IPS DF 19.7 (cell line): ENCODE measurements around the gene MTCL1.
A peak's percentile ranks its signal among the peaks of the same experiment; 100 is the strongest.

Experiments
- DNase-seq: peaks from one replicate; pipeline ENCODE4 v3.0.0-alpha.2; 2013; ENCODE audit warnings: low read depth, low spot score

The MTCL1 gene

DNA sequence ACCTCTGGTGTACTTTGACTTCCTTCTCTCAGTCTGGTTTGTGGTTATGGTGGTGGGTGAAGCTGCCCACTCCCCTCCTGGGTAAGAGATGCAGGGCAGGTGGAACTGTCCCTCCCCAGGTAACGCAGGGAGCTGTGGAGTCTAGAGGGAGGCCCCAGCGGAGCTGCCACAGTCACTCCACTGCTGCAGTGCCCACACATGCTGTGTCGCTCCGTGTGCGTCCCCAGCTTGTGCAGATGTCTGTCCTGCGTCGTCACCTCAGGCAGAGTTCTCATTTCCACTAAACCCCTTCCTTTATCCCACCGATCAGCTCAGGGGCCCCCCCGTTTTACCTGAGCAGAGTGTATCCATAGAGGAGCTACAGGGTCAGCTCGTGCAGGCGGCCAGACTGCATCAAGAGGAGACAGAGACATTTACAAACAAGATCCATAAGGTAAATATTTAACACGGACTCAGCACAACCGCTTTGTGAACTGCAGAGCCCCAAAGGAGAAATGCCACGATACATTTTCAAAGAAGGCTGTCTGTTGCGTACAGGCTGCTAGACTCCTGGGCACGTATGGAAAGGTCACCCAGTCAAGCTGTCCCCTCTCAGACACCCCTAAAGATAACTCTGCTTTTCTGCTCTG is 87.4 kb downstream of the MTCL1 start:
- no peak for DNase-seq

DNA sequence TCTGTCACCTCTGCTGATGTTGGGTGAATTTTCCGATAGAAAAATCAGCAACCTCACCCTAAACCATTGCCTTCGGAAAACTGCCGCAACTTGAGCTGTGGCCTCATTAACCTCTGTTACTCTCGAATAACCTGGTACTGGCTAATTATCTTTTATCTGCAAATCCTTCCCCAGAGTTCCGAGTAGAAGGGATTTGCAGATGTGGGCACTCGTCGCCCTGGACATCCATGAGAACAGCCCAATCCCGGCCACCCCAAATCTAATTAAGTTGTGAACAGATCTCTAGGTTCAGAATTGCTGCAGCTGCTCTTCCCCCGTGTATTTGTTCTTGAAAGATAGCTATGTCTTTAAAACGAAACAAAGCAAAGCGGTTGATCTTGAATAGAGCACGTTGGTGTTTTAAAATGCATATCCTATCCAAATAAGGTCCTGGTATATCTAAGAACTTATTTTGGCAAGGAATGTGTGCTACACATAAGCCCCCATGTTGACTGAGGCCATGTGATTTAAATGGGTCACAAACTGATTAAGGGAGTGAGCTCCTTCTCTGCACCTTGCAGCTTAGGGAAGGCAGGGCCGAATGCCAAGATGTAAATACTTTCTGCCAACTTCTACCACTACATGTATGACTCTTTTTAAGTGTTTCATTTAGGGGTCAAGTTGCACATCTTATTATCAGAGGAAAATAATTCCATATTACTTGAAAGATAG is 88.2 kb downstream of the MTCL1 start:
- DNase-seq = no peak

DNA sequence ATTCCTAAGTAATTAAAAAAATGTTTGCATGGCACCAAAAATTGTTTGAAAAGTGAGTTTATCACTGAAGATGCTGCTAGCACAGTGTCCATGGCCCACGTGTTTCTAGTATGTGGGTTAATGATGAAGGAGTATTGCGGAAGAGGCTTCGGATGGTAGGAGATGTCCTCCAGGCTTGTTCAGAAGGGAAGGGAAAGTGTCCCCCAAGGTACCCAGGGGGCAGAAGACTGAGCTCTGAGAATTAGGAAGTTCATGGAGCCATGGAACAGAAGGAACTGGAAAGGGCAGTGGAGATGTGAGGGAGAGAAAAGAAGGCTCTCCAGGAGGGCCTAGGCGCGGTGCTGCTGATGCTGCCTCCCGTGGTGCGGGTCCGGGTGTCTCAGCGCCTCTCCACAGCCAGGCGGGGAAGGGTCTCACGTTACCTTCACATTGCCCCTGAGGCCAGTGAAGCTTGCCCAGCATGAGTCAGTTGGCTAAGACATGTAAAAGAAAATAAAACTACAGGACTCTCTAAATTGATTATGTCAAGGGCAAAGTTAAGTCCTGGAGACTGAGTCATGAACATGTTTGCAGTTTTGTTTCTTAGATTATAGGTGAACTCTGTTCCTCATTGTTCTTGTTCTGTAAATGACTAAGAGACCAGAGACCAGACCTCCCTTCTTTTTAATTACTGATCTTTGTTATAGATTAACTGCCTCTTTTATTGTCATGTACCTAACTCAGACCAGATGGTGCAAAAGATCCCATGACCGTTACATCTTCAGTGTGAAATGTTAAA is 89.0 kb downstream of the MTCL1 start:
- DNase-seq = no peak

DNA sequence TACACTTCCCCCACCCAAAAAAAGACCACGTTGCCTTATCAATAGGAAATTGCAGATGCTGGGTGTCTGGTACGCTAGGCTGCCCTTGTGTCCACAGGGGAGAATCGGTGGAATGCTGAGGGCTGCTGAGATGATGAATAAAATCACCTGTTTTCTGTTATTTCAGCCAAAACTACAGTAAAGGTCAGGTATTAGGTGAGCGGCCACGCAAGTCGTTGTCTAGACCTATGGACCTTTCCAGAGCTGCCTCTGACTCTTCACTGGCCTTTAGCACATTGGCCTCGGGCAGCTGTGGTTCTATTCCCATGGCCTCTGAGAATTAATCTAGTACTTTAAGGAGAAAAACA is 89.6 kb downstream of the MTCL1 start:
- DNase-seq = no peak

DNA sequence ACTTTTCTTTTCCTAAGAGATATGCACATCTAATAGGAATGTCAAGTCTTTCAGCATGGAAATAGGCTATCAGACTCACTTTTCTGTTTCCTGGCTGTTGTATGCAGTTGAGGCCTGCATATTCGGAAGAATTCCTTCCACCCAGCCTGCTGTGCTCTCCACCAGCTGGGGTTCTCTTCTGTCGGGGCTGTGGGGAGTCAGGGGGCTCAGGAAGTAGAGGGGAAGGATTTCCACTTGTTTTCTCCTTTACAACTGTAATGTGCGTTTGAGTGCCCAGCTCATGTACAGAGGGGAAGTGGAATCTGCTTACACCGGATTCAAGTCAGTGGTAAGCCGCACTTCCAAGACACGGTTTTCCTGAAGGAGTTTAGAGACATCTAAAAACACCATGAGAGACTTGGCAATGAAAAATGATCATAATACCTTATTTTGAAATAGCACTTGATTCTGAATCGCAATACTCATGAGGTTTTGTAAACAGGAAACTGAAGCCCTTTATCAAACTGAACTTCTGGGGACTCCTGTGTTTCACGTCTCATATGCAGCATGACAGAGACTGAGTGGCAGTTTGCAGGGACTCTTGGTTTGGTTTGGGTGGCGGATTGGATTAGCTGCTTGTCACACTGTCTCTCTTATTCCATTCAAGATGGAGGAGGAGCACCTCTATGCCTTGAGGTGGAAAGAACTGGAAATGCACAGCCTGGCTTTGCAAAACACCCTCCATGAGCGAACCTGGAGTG is 90.4 kb downstream of the MTCL1 start:
- DNase-seq = peak; percentile 52

DNA sequence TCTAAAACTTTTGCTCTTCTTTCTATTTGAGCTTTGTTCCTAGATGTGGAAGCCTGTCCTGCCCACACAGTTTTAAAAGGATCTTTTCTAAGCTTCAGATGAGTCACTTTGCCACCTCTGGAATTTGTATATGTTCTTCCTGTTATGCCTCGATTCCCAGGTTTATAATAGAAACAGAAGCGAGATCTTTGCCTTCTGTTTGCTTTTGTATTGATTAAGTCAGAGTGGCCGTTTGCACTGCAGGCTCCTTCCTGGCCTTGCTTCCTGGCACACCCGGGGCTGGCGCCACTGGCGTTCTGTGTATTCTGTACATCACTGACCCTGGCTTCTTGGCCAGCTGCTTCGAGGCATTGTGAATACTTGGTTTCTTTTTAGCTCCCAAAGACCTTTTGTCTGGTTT is 91.8 kb downstream of the MTCL1 start:
- DNase-seq = no peak

DNA sequence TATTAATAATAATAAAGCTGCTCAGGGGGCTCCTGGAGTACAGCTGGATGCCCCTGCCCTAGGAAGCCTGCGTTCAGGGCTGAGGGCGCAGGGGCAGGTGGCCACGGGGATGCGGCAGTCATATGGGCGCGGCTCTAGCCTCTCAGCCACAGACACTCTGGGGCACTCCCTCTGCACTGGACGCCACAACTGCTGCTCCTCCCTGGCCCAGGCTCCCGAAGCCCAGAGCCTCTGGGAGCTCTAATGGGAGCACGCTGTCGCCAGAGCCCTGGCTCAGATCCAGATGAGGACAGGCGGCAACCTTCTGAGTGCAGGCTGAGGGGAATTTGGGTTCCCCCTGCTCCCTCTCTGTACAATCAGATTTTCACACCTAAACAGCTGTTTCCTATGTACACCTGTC is 93.6 kb downstream of the MTCL1 start:
- no peak for DNase-seq

DNA sequence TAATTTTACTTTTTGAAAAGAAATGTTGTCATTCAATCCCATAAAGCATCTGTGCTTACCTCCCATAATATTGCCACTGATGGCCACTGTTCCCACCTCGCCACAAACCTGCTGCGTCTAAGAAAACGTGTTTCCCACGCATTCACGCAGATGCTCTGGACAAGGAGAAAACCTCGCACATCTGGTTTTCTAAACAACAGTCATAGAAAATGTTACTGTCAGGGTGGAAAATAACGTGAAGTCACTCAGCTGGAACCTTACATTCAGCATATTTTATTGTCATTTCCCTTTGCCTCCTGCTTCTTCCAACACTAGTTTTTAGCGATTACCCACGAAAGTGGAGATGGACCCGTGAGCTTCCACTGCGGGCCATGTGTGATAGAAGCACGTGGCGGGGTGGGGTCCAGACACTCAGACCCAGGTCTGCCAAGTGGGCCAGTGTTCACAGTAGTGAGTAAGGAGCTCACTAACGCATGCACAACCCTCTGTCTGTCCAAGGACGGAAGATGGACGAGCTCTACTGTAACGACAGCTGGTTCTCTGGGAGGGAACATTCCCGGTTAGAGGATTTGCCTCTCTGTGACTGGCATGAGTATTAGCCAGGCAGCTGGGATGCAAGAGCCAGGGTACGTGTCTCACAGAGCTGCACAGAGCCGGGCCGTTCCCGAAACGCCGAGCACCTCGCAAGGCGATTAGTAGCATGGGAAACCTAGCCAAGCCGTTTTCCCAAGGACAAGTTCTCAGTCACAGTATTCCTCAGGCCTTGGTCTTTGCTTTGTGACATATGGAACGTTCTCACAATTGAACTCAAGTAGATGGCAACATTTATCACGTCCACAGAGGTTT is 94.5 kb downstream of the MTCL1 start:
- no peak for DNase-seq

DNA sequence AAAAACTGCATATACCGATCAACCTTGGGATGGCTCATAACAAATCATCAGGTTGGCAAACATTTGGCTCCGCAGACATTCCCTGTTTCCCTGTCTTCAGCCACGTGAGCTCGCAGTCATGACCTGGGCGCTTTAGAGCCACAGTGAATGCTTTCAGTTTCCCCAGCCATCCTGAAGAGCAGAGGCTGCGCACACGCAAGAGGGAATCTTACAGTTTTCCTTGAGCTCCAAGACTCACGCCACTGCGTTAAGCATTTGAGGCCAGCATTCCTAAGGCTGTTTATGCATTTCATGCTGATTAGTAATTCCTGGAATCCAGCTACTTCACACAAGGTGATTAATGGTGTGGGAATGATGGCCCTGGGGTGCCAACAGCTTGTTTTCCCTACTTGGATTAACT is 95.1 kb downstream of the MTCL1 start:
- peak; percentile 56 for DNase-seq

DNA sequence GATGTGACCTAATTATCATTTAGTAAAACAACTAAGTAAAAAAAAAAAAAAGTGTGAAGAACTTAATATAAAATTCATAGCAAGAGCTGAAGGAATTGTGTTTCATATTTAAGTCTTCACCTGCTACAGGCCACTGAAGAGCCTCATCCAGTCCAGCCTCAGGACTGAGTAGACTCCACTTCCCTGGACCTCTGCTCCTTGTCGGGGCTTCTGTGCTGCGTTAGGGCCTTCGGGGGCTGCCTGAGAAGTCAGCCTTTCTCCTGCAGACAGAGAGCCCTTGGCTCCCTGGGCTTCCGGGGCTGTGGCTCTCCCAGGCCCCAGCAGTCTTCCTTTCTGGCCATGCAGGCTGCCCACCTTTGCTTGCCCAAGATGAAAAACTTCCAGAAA is 95.5 kb downstream of the MTCL1 start:
- no peak for DNase-seq

DNA sequence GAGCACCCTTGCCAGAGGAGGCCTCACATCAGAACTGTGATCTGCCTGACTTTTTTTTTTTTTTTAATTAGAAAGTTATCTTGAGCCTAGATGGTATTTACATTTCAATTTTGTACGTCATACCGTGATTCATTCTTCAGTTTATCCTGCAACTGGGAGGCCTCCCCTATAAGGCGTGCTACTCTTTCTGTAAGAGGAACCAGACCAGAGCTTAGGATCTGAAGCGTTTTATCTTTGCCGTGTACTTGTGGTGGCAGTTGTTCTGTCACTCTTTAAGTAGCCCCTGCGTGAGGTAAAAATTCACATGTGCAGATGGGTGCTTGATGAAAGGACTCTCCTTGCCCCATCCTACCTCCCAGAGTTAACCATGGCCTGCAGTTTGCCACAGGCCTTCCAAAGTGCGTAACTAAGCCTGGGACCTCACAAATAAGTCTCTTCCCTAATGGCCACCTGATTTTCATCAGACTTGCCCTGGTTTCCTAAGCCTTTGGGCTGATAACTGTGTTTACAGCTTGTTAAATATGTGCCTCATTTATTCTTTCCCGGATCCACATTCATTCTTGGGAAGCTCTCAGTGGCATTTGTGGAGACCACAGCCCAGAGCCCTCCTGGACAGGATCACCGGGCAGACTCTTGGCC is 96.0 kb downstream of the MTCL1 start:
- DNase-seq = no peak

DNA sequence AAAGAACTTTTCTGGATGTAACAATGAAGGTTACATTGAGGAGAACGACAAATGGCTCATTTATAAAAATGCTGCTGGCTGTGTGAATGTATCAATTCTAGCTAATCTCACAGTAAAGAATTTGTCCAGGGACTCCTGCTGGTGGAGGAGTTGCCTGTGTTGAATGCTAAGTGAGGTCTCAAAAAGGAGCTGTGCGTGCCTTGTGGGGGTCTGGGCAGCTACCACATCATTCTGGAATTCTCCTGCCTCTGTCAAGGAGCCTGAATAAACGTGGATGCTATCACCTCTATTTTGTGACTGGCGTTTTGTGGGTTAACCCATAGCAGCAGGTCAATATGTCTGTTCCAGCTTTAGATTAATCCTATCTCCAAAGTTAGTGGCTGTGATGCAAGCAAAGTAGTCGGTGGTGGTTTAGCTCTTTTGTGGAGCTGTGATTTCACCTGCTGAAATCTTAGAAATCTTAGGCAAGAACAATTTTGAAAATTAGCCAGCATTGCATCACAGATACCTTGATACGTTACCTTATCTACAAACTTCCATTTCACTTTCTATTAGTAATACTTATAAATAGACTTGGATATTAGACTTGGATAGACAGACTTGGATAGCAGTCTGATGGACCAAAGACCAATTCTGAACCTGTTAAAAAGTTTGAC is 96.8 kb downstream of the MTCL1 start:
- DNase-seq = no peak

DNA sequence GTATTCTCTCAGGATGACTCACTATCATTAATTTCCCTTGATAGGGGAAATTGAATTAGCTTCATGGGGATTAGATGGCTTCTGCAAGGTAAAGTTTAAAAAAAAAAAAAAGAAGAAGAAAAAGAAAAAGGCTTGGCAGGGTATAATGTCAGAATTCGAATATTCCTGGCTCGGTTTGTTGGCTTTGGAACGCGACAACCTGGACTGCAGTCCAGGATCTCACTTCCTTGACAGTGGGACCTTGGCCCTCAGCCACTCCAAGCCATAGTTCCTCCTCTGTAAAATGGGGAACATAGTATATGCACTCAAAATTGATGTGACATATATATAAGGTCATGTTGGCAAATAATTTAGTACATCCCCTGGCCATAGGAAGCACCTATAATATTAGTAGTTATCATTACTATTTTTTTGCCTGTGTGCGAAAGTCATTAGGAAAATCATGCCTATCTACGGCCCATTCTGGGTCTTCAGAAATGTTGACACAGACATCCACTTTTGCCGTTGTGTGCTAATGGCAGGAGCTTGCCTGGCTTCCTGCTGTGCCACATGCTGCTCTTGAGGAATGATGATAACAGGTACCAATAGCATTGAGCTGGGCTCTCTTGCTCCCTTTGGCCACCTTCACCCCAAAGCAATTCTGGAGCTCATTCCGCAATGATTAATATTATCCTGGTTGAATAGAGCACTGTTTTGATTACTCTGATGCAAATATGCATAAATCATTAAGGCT is 97.9 kb downstream of the MTCL1 start:
- DNase-seq = no peak

DNA sequence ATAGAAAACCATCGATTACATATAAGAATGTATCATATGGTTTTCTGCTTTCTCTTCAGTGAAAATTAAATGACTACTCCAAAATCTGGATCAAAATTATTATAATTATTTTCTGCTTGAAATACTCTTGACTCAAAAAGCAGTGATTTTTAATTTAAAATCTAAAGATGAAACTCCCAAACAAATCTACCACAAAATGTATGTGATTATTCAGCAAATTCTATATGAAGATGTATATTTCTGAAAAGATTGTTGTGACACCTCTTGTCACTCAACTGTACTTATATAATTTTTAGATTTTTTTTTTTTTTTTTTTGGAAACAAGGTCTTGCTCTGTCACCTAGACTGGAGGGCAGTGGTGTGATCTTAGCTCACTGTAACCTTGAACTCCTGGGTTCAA is 98.6 kb downstream of the MTCL1 start:
- no peak for DNase-seq

DNA sequence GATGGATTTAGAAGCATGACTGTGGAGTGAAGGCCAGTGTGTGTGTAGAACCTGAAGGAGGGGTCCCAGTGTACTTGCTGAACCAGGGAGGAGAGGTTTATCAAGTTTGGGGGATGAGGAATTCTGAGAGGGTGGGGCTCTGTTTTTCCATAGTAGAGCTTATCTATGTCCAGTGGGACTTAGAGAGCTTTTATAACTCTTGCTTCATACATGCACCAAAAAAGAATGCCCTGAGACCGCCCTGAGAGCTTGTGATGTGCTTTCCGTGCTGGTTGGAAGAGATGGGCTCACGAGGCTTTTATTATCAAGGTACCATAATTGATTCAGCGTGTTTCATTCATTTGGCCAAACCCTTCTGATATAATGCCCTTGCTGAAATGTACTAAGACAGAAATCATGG is 100.2 kb downstream of the MTCL1 start:
- no peak for DNase-seq

DNA sequence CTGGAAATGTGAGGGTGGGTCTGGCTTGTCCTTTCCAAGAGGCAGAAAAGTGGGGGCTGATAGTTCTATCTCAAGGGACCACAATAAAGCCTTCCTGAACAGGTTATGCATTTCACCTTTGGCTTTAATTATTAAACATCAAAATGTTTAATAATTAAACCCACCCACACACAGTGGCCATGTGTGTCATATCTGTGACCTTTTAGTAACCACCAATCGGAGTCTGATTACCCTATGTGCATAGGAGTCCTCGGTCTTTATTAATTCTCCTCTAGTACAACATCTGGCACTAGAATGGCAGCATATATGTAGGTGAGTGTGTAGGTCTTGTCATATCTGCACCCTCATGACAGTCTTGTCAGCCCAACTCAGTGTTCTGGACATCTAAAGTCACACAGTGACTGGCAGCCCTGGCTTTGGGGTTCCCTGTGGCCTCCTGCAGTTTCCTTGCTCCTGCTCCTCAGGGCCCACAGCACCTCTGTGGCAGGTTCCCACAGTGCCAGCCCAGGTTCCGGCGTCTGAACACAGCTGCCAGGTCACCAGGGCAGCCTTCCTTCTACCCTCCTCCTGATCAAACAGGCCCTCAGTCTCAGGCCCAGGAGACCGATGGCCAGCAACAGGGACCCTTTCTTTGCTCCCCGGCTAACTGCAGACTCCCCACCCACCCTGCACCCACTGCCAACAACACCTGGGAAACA is 100.9 kb downstream of the MTCL1 start:
- no peak for DNase-seq

DNA sequence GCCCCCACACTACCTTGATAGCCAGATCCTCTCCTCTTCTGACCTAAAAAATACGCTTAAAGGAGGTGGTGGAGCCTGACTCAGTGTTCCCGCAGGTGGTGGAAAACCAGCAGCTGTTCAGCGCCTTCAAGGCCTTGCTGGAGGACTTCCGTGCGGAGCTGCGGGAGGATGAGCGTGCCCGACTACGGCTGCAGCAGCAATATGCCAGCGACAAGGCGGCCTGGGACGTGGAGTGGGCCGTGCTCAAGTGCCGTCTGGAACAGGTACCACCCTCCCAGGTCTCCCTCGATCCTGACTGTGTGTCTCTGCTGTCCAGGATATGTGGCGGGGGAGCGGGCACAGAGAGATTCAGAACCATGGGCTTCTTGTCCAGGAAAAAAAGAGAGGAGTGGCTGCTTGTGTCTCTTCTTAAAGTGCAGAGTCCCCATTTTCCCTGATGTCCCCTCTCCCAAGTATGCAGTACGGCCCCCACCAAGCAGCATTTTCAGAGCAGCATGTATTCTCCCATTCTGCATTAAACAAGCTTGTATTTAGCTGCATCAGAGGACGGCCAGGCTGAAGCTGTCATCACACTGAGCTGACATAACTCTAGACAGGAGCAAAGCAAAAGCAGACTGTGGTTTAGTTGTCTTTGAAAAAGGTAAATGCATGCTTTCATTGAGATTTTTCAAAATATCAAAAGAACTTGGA is 101.6 kb downstream of the MTCL1 start:
- no peak for DNase-seq

DNA sequence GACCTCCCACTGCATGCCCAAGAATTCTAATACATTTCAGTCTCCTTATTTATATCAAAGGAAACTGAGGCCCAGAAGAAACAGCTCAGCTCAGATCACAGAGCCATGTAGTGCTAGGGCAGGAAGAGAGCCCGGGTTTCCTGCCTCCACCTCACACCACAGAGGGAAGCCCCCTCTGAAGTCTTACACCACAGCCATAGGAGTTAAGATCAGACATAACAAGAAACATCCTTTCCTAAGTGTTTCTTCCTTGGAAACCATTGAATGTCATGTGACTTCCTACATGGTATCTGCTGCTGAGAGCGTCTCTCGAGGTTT is 102.1 kb downstream of the MTCL1 start:
- no peak for DNase-seq

DNA sequence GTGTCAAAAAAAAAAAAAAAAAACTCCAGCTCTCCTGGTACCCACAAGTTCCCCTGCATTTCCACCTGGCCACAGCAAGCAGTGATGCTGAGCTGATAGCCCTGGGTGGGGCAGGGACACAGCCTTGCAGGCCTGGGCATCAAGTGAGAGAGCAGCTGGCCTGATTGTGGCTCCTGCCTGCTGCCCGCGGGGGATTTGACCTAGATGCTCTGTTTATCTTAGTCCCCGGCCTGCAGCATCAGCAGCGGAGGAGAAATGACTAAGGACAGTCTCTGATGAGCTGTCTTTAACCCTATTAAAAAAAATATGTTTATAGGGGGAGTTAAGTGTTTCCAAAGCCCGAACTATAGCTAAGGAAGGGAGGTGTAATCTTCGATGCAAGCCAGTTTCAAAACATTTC is 102.6 kb downstream of the MTCL1 start:
- no peak for DNase-seq
